K562 treated with DMSO at 1 percent for 12 hours (cell line): ENCODE data around the gene TMEM186. TPM values are rescaled to one million over a fixed set of nuclear protein-coding genes. Genes with fewer than 3 reads are reported as not detected.

Experiments used
- total RNA-seq: library from RNA; unstranded; fragments of 300-600 nt; gene quantifications from 2 replicates; pipeline ENCODE4 v1.2.3, GENCODE V29; 2022; ENCODE audit not compliant: insufficient read depth

TMEM186 gene
- total RNA-seq = 9.9 and 13.3 TPM in 2 replicates

GRCh38 chr16:8797364-8798173 lies at the start of gene TMEM186, which contains the start of gene PMM2:
TSS of gene TMEM186 (minus strand) at chr16:8797639. CDS start at chr16:8797614, 25 bp downstream.
TSS of gene PMM2 (plus strand) at chr16:8797839. CDS start at chr16:8797883, 44 bp downstream.

Other genes with a start within 250 kb of the TMEM186 start
- not detected in 2 replicates for gene TMEM114, start 207.1 kb downstream of the TMEM186 start, total RNA-seq
- 18.0 and 28.2 TPM in 2 replicates for gene METTL22, start 175.9 kb downstream of the TMEM186 start, total RNA-seq
- gene ABAT, start 123.0 kb downstream of the TMEM186 start, total RNA-seq = 0.85 TPM in 1 of 2 replicates, not detected in the other
- gene PMM2, start 200 bp upstream of the TMEM186 start, total RNA-seq = 9.5 and 10.4 TPM in 2 replicates
- gene CARHSP1, start 71.4 kb upstream of the TMEM186 start, total RNA-seq = 127 and 149 TPM in 2 replicates
- gene LITAFD, start 84.7 kb upstream of the TMEM186 start, total RNA-seq = not detected in 2 replicates
- gene USP7, start 166.3 kb upstream of the TMEM186 start, total RNA-seq = 16.2 and 45.2 TPM in 2 replicates